H1 (cell line): ENCODE data around the gene SAG. TPM values are rescaled to one million over a fixed set of nuclear protein-coding genes. Genes with fewer than 3 reads are reported as not detected.
A peak's percentile ranks its signal among the peaks of the same experiment; 100 is the strongest.

Experiments
- CTCF ChIA-PET: fragments of 300-600 bp; sonication (Branson Sonifier 250); formaldehyde crosslinking; loops from one replicate; lab custom pipeline; 2021; ENCODE audit not compliant: partially characterized antibody; lab: Charles Lee
- POLR2A ChIA-PET: fragments of 300-600 bp; sonication (Branson Sonifier 250); formaldehyde crosslinking; loops from one replicate; lab custom pipeline; 2021; ENCODE audit warnings: inconsistent platforms; ENCODE audit not compliant: partially characterized antibody; lab: Charles Lee
- DNase-seq, 2 experiments: peaks; one replicate each; pipeline versions ENCODE4 v3.0.0 to v3.0.0-alpha.2; 2010 to 2022; ENCODE audit warnings: low spot score in 2 of 2, low read depth in 1 of 2, mixed read lengths in 1 of 2
- FAIRE-seq: peaks from 2 replicates; lab custom pipeline; 2011; peaks lifted over from hg19 to GRCh38; lab: Jason Lieb, UNC
- H2AFZ ChIP-seq: 2 replicates; pipeline ENCODE4 v1.8.1; 2012; ENCODE audit warnings: low read length, inconsistent platforms
- H2AK5ac ChIP-seq: 2 replicates; pipeline ENCODE4 v1.6.1; 2013; ENCODE audit warnings: low read depth, low read length
- H2BK120ac ChIP-seq: replicated peaks from 2 replicates; pipeline ENCODE3; 2013; ENCODE audit warnings: low read depth, low read length, inconsistent platforms
- H2BK12ac ChIP-seq: 2 replicates; pipeline ENCODE4 v1.6.1; 2013; ENCODE audit warnings: low read depth, low read length
- H2BK15ac ChIP-seq: 2 replicates; pipeline ENCODE4 v1.6.1; 2013; ENCODE audit warnings: low read length
- H2BK20ac ChIP-seq: 2 replicates; pipeline ENCODE4 v1.6.1; 2013; ENCODE audit warnings: low read length
- H2BK5ac ChIP-seq: 2 replicates; pipeline ENCODE4 v1.6.1; 2013; ENCODE audit warnings: low read depth, low read length
- H3K14ac ChIP-seq: 2 replicates; pipeline ENCODE4 v1.6.1; 2013; ENCODE audit warnings: inconsistent platforms; ENCODE audit not compliant: insufficient read length
- H3K18ac ChIP-seq: 2 replicates; pipeline ENCODE4 v1.6.1; 2013; ENCODE audit warnings: low read length; ENCODE audit errors: extremely low read depth
- H3K23ac ChIP-seq: 2 replicates; pipeline ENCODE4 v1.6.1; 2013; ENCODE audit warnings: inconsistent platforms; ENCODE audit not compliant: insufficient read length
- H3K23me2 ChIP-seq: 2 replicates; pipeline ENCODE4 v1.6.1; 2013; ENCODE audit warnings: low read depth, low read length
- H3K27ac ChIP-seq: 2 replicates; pipeline ENCODE4 v1.6.1; 2011; ENCODE audit warnings: low read depth, low read length, inconsistent platforms
- H3K27me3 ChIP-seq, 4 experiments: replicated peaks in 1 of 4; 1 replicate in 1 of 4; 2 replicates in 3 of 4; pipeline versions ENCODE4 v1.6.1 to v1.8.1; 2011 to 2013; ENCODE audit warnings: low read length in 3 of 4, mild to moderate bottlenecking in 3 of 4, inconsistent platforms in 2 of 4, mixed read lengths in 2 of 4, moderate library complexity in 1 of 4; ENCODE audit not compliant: control insufficient read depth in 3 of 4, insufficient read depth in 3 of 4; ENCODE audit errors: extremely low read depth in 1 of 4
- H3K36me3 ChIP-seq, 4 experiments: 2 replicates each; pipeline versions ENCODE4 v1.6.1 to v1.8.1; 2011 to 2013; ENCODE audit warnings: mild to moderate bottlenecking in 4 of 4, low read length in 3 of 4, moderate library complexity in 2 of 4, control low read depth in 1 of 4, inconsistent platforms in 1 of 4; ENCODE audit not compliant: insufficient read depth in 4 of 4, control insufficient read depth in 2 of 4
- H3K4ac ChIP-seq: replicated peaks from 2 replicates; pipeline ENCODE3; 2013; ENCODE audit warnings: low read length, low read depth, mixed read lengths, inconsistent platforms; ENCODE audit not compliant: insufficient read length
- H3K4me1 ChIP-seq, 4 experiments: replicated peaks in 1 of 4; 1 replicate in 1 of 4; 2 replicates in 3 of 4; pipeline versions ENCODE4 v1.6.1 to v1.8.1; 2011 to 2013; ENCODE audit warnings: low read length in 3 of 4, inconsistent platforms in 2 of 4, mixed read lengths in 1 of 4; ENCODE audit not compliant: insufficient read depth in 4 of 4, control insufficient read depth in 3 of 4
- H3K4me2 ChIP-seq, 2 experiments: 2 replicates each; pipeline versions ENCODE4 v1.6.1 to v1.8.1; 2011 to 2013; ENCODE audit warnings: low read depth in 2 of 2, low read length in 2 of 2, control low read depth in 1 of 2, inconsistent platforms in 1 of 2, mild to moderate bottlenecking in 1 of 2; ENCODE audit not compliant: insufficient read depth in 1 of 2
- H3K4me3 ChIP-seq, 4 experiments: fragments of 200-600, 300-600 bp in 1 of 4; sonication (generic), shearing (Covaris generic), sonication (Bioruptor Twin) in 1 of 4; 2 replicates each; pipeline versions ENCODE4 v1.5.1 to v1.8.1; 2011 to 2016; ENCODE audit warnings: low read length in 4 of 4, low read depth in 3 of 4, control low read depth in 2 of 4, inconsistent platforms in 2 of 4, mild to moderate bottlenecking in 2 of 4, mixed read lengths in 1 of 4, moderate library complexity in 1 of 4; ENCODE audit not compliant: insufficient read depth in 2 of 4; ENCODE audit errors: extremely low read depth in 1 of 4
- H3K56ac ChIP-seq: replicated peaks from 2 replicates; pipeline ENCODE3; 2013; ENCODE audit warnings: low read depth, mild to moderate bottlenecking, mixed read lengths, low read length, inconsistent platforms; ENCODE audit not compliant: insufficient read length
- H3K79me1 ChIP-seq: 2 replicates; pipeline ENCODE4 v1.6.1; 2013; ENCODE audit warnings: low read depth, low read length, control low read depth
- H3K79me2 ChIP-seq, 2 experiments: 2 replicates each; pipeline versions ENCODE4 v1.6.1 to v1.8.1; 2012 to 2013; ENCODE audit warnings: low read length in 2 of 2, mild to moderate bottlenecking in 2 of 2, inconsistent platforms in 1 of 2; ENCODE audit not compliant: insufficient read depth in 2 of 2, control insufficient read depth in 1 of 2
- H3K9ac ChIP-seq, 4 experiments: replicated peaks in 1 of 4; 1 replicate in 1 of 4; 2 replicates in 3 of 4; pipeline versions ENCODE4 v1.6.1 to v1.8.1; 2011 to 2013; ENCODE audit warnings: low read depth in 3 of 4, low read length in 3 of 4, control low read depth in 2 of 4, mild to moderate bottlenecking in 2 of 4, moderate library complexity in 2 of 4, inconsistent platforms in 1 of 4; ENCODE audit errors: extremely low read depth in 1 of 4
- H3K9me3 ChIP-seq, 2 experiments: 2 replicates each; pipeline versions ENCODE4 v1.6.1 to v1.8.1; 2012 to 2013; ENCODE audit warnings: mild to moderate bottlenecking in 2 of 2, moderate library complexity in 2 of 2, control low read depth in 1 of 2, inconsistent platforms in 1 of 2, low read depth in 1 of 2, low read length in 1 of 2, mixed read lengths in 1 of 2; ENCODE audit not compliant: insufficient read depth in 2 of 2
- H4K20me1 ChIP-seq, 2 experiments: replicated peaks in 1 of 2; 2 replicates each; pipeline versions ENCODE3 to v1.8.1; 2011 to 2013; ENCODE audit warnings: inconsistent platforms in 2 of 2, low read length in 2 of 2, mild to moderate bottlenecking in 1 of 2; ENCODE audit not compliant: insufficient read depth in 2 of 2, control insufficient read depth in 1 of 2
- H4K5ac ChIP-seq: 2 replicates; pipeline ENCODE4 v1.6.1; 2013; ENCODE audit warnings: low read length, low read depth, mixed read lengths, inconsistent platforms; ENCODE audit not compliant: insufficient read length
- H4K8ac ChIP-seq: 2 replicates; pipeline ENCODE4 v1.8.0; 2013; ENCODE audit warnings: mild to moderate bottlenecking, moderate library complexity, low read length, inconsistent platforms; ENCODE audit not compliant: insufficient read depth; ENCODE audit errors: extremely low read depth
- H4K91ac ChIP-seq: replicated peaks from 2 replicates; pipeline ENCODE3; 2013; ENCODE audit warnings: low read length, mixed read lengths, inconsistent platforms; ENCODE audit not compliant: insufficient read length
- ASH2L ChIP-seq: fragments of 200-600, 300-600 bp; sonication (generic); IDR thresholded peaks from one replicate; pipeline ENCODE4 v1.7.1; 2017; ENCODE audit warnings: low read length
- MAFK ChIP-seq: IDR thresholded peaks from 2 replicates; pipeline ENCODE4 v1.6.1; 2012; ENCODE audit warnings: low read depth, mild to moderate bottlenecking, improper control_type of control experiment, low read length
- MAX ChIP-seq: IDR thresholded peaks from 2 replicates; pipeline ENCODE4 v1.6.1; 2012; ENCODE audit warnings: inconsistent platforms
- NANOG ChIP-seq: IDR thresholded peaks from 2 replicates; pipeline ENCODE4 v1.6.1; 2011; ENCODE audit warnings: low read length, low read depth, mild to moderate bottlenecking, inconsistent platforms; ENCODE audit not compliant: insufficient read depth, poor library complexity, severe bottlenecking
- NRF1 ChIP-seq: IDR thresholded peaks from 2 replicates; pipeline ENCODE4 v1.6.1; 2011; ENCODE audit warnings: mild to moderate bottlenecking, low read depth, low read length, improper control_type of control experiment
- RXRA ChIP-seq: IDR thresholded peaks from 2 replicates; pipeline ENCODE4 v1.6.1; 2011; ENCODE audit warnings: low read depth, mild to moderate bottlenecking, low read length, moderate library complexity; ENCODE audit not compliant: insufficient read depth
- SAP30 ChIP-seq: fragments of 300-600 bp; sonication (generic); IDR thresholded peaks from 2 replicates; pipeline ENCODE4 v1.7.1; 2012; ENCODE audit warnings: low read length, moderate library complexity, mild to moderate bottlenecking, inconsistent platforms; ENCODE audit not compliant: insufficient read depth, insufficient replicate concordance
- SIN3A ChIP-seq, 2 experiments: IDR thresholded peaks in 1 of 2; conservative IDR thresholded peaks in 1 of 2; 2 replicates each; pipeline ENCODE4 v1.6.1; 2011 to 2012; ENCODE audit warnings: low read length in 2 of 2, improper control_type of control experiment in 1 of 2, low read depth in 1 of 2, mild to moderate bottlenecking in 1 of 2
- SP1 ChIP-seq: IDR thresholded peaks from 2 replicates; pipeline ENCODE4 v1.6.1; 2011; ENCODE audit warnings: low read depth, low read length
- SUZ12 ChIP-seq: fragments of 200-600 bp; sonication (generic); IDR thresholded peaks from 2 replicates; pipeline ENCODE4 v1.6.1; 2012; ENCODE audit warnings: mild to moderate bottlenecking, inconsistent platforms, low read length, moderate library complexity, mixed read lengths
- TAF1 ChIP-seq: IDR thresholded peaks from 2 replicates; pipeline ENCODE4 v1.6.1; 2011; ENCODE audit warnings: mild to moderate bottlenecking, low read depth, low read length
- USF2 ChIP-seq: IDR thresholded peaks from 2 replicates; pipeline ENCODE4 v1.6.1; 2011; ENCODE audit warnings: low read length, improper control_type of control experiment
- YY1 ChIP-seq: IDR thresholded peaks from 2 replicates; pipeline ENCODE4 v1.6.1; 2011; ENCODE audit warnings: low read depth, mild to moderate bottlenecking, low read length
- WGBS, 2 experiments: shearing (Covaris generic) in 1 of 2; methylation state at CpG; one replicate each; pipeline versions ENCODE4 v1.1.6 to v1.1.7; 2013 to 2015; ENCODE audit warnings: low lambda C conversion rate in 2 of 2, mixed read lengths in 2 of 2, inconsistent platforms in 1 of 2, low coverage in 1 of 2, missing lambda C conversion rate in 1 of 2; ENCODE audit not compliant: insufficient replicate concordance in 2 of 2, insufficient coverage in 1 of 2, insufficient read length in 1 of 2; ENCODE audit errors: extremely low coverage in 1 of 2, missing lambda C conversion rate in 1 of 2; 5-methylcytosine and 5-hydroxymethylcytosine counted together
- polyA plus RNA-seq, 7 experiments: library from polyadenylated mRNA; depleted of rRNA in 3 of 7; stranded (reverse) in 5 of 7; unstranded in 2 of 7; fragments of >200 nt in 5 of 7; fragments of 200-250 nt in 2 of 7; gene quantifications; 1 replicate in 5 of 7; 2 replicates in 1 of 7; 4 replicates in 1 of 7; pipeline versions ENCODE4 v1.2.1 to v1.2.3, GENCODE V29; 2011 to 2013; ENCODE audit warnings: missing spikeins in 2 of 7, mixed read lengths in 2 of 7
- total RNA-seq: library from RNA; stranded (reverse); fragmentation: NEBNext Ultra II Directional; extraction: Animal tissue kit (Norgen Biotek cat#: 25700); gene quantifications from 2 replicates; pipeline ENCODE4 v1.2.1, GENCODE V29; 2021

SAG gene
- total and polyA plus RNA-seq, 2 of the 8 experiments (the other 6 are each of a cell fraction or from before 2014, with no cell fraction given) = not detected

GRCh38 chr2:233379441-233379840 is 71.8 kb downstream of the SAG start:
- H2BK20ac ChIP-seq = no peak overlapping the region
- H3K4me1 ChIP-seq = peaks cover 0 to 2% (median under 1%) of the 10 kb centered on the region in 4 experiments; a peak in 5 of 7 replicates
- H3K4ac ChIP-seq = no peak overlapping the region
- H2BK12ac ChIP-seq = no peak overlapping the region
- 93% methylated on average over 1 of the region's 1 CpG; no CpG with 5 or more reads in 1 of the 2 experiments for WGBS, 2 experiments
- no peak overlapping the region for H3K4me2 ChIP-seq
- peak overlapping the region; percentile 26 for H3K56ac ChIP-seq
- H4K5ac ChIP-seq = no peak overlapping the region
- H2BK120ac ChIP-seq = no peak overlapping the region
- DNase-seq = no peak
- H3K9me3 ChIP-seq = no peaks in the 10 kb centered on the region
- POLR2A ChIA-PET = no interaction called here
- peaks cover 4% of the 10 kb centered on the region for H3K79me1 ChIP-seq
- no peak overlapping the region for H2AFZ ChIP-seq
- no peak overlapping the region for H2BK5ac ChIP-seq
- H3K23ac ChIP-seq = no peak overlapping the region
- H3K23me2 ChIP-seq = no peaks in the 10 kb centered on the region
- H3K18ac ChIP-seq = no peak overlapping the region
- no peak overlapping the region for H3K14ac ChIP-seq
- CTCF ChIA-PET = interaction anchor here (0.6 to 1.7 kb wide), 6 partner anchors 8 to 45 kb away, joined by 3 to 5 read pairs (median 3); partner anchors contain the start of gene DGKD
- H4K8ac ChIP-seq = no peak overlapping the region
- peaks cover 5% of the 10 kb centered on the region in 2 experiments for H4K20me1 ChIP-seq
- FAIRE-seq = no peak
- H4K91ac ChIP-seq = no peak overlapping the region
- no peak overlapping the region for H3K9ac ChIP-seq
- peaks cover 0 to 8% of the 10 kb centered on the region in 2 experiments; a peak in 2 of 4 replicates for H3K79me2 ChIP-seq
- no peaks in the 10 kb centered on the region for H3K27me3 ChIP-seq
- no peak overlapping the region for H3K27ac ChIP-seq
- no peak overlapping the region for H3K4me3 ChIP-seq
- no peak overlapping the region for H2AK5ac ChIP-seq
- H2BK15ac ChIP-seq = no peak overlapping the region
- H3K36me3 ChIP-seq = no peaks in the 10 kb centered on the region
- no peak for TF ChIP-seq ASH2L
- no peak for TF ChIP-seq SAP30
- TF ChIP-seq RXRA = no peak
- no peak for TF ChIP-seq MAX
- TF ChIP-seq SP1 = no peak
- TF ChIP-seq SIN3A (conservative IDR thresholded peaks at IDR 0.05 in 1 of 2, IDR thresholded peaks at IDR 0.05 in 1 of 2; ENCODE audit: low read depth in 1 of 2, low read length in 2 of 2) = no peak
- TF ChIP-seq SUZ12 = no peak
- TF ChIP-seq MAFK = no peak
- TF ChIP-seq TAF1 = no peak
- no peak for TF ChIP-seq YY1
- no peak for TF ChIP-seq NANOG
- no peak for TF ChIP-seq NRF1
- no peak for TF ChIP-seq USF2
